Activated CD4-positive, alpha-beta memory T cell treated with anti-CD3 and anti-CD28 coated beads, Interleukin-2, amount 10 ng/mL, durations not matched to agents 7 days and 5 days (primary cell): Measurements from ENCODE around the gene LUC7L3. TPM values are rescaled to one million over a fixed set of nuclear protein-coding genes. Genes with fewer than 3 reads are reported as not detected.
"Not testable (repeated sequence)": the region's sequence is repeated elsewhere in the genome, so short reads cannot be mapped to it uniquely, and the experiment has no call there.

ENCODE experiments used
- CTCF ChIA-PET: fragments of 350-600 bp; sonication (Branson Sonifier 250); formaldehyde crosslinking; loops from one replicate; lab custom pipeline; 2021; ENCODE audit warnings: antibody characterized with exemption, inconsistent platforms; lab: Charles Lee
- POLR2A ChIA-PET: fragments of 350-600 bp; sonication (Branson Sonifier 250); formaldehyde crosslinking; loops from one replicate; lab custom pipeline; 2021; ENCODE audit warnings: antibody characterized with exemption; lab: Charles Lee
- DNase-seq: peaks from one replicate; pipeline ENCODE4 v3.0.0-alpha.2; 2020
- H3K27ac Mint-ChIP-seq: one replicate; pipeline ENCODE4 v1.8.0; 2021; ENCODE audit warnings: mild to moderate bottlenecking, mixed read lengths
- H3K27me3 Mint-ChIP-seq: one replicate; pipeline ENCODE4 v1.8.0; 2021; ENCODE audit warnings: mixed read lengths
- H3K36me3 Mint-ChIP-seq: one replicate; pipeline ENCODE4 v1.8.0; 2021; ENCODE audit warnings: low read depth, mixed read lengths
- H3K4me1 Mint-ChIP-seq: one replicate; pipeline ENCODE4 v1.8.0; 2021; ENCODE audit warnings: mixed read lengths
- H3K4me3 Mint-ChIP-seq: one replicate; pipeline ENCODE4 v1.8.0; 2021; ENCODE audit warnings: mild to moderate bottlenecking, mixed read lengths
- H3K9me3 Mint-ChIP-seq: one replicate; pipeline ENCODE4 v1.8.0; 2021; ENCODE audit warnings: mixed read lengths
- total RNA-seq, 2 experiments: library from RNA; stranded (reverse); gene quantifications; one replicate each; pipeline ENCODE4 v1.2.3, GENCODE V29; 2021

Gene LUC7L3
- total RNA-seq, 2 experiments from 2014 or later, result 133 to 139 TPM

GRCh38 chr17:50703162-50703561 is 16.2 kb upstream of the LUC7L3 start:
- H3K36me3 Mint-ChIP-seq, result peaks cover 41% of the 10 kb centered on the region
- no peak for DNase-seq
- H3K4me1 Mint-ChIP-seq, result peaks cover 48% of the 10 kb centered on the region
- ChIA-PET CTCF (interaction anchor here (0.8 to 1.8 kb wide), 2 partner anchors 10 to 75 kb away, joined by 3 to 5 read pairs; no protein-coding TSS in a partner anchor), POLR2A (no interaction called here)
- H3K27ac Mint-ChIP-seq, result no peak overlapping the region
- no peaks in the 10 kb centered on the region for H3K27me3 Mint-ChIP-seq
- no peaks in the 10 kb centered on the region for H3K9me3 Mint-ChIP-seq
- no peak overlapping the region for H3K4me3 Mint-ChIP-seq

DNA sequence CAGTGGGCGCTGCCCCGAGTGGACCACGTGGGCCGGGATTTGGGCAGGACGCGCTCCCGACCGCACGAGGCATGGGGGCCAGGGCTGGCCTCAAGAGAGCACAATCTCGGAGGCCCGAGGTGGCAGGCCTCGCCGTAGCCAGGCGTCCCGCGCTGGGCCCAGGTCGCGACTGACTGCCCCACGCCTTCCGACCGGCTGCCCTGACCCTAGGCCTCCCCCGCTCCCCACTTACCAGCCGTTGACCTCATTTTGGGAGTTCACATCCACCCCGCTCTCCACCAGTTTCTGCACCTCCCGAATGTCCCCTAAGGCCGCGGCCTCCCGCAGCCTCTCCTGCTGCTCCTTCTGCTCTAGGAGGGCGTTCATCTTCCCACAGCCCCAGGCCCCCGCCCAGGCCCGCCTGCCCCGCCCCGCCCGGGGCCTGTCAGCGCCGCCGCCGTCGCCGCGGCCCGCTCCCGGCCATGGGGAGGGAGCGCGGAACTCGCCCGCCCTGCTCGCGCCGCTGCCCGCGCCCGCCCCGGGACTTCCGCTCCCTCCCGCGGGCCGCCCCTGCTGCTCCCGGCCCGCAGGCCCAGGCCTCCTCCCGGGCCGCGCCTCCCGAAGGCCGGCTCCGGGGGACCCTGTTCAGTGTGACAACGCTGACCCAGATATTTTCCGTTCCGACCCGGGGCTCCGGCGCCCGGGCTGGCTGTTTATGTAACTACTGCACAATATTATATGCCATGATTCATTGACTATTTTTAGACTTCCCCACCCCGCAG is 11.9 kb upstream of the LUC7L3 start, which contains the start of gene ANKRD40:
Gene ANKRD40 (minus strand): TSS at position 626 of the 761 bp plus-strand sequence. CDS start 260 bp downstream, at position 366.
- ChIA-PET CTCF (interaction anchor here (1.0 to 2.0 kb wide), 3 partner anchors 11 to 215 kb away, joined by 3 to 5 read pairs (median 4); no protein-coding TSS in a partner anchor), POLR2A (interaction anchor here (0.6 to 6.3 kb wide), 15 partner anchors 9 to 334 kb away, joined by 3 to 115 read pairs (median 7); partner anchors contain the start of genes EME1, LRRC59, LUC7L3 and MRPL27)
- Mint-ChIP-seq H3K36me3 (peaks cover 17% of the 10 kb centered on the region), H3K27me3 (peaks cover 2% of the 10 kb centered on the region), H3K27ac (peak within 1 kb of the TSS; percentile 96), H3K9me3 (no peaks in the 10 kb centered on the region), H3K4me3 (peak within 1 kb of the TSS; percentile 83), H3K4me1 (peaks cover 47% of the 10 kb centered on the region)
- DNase-seq, result peak; percentile 93

DNA sequence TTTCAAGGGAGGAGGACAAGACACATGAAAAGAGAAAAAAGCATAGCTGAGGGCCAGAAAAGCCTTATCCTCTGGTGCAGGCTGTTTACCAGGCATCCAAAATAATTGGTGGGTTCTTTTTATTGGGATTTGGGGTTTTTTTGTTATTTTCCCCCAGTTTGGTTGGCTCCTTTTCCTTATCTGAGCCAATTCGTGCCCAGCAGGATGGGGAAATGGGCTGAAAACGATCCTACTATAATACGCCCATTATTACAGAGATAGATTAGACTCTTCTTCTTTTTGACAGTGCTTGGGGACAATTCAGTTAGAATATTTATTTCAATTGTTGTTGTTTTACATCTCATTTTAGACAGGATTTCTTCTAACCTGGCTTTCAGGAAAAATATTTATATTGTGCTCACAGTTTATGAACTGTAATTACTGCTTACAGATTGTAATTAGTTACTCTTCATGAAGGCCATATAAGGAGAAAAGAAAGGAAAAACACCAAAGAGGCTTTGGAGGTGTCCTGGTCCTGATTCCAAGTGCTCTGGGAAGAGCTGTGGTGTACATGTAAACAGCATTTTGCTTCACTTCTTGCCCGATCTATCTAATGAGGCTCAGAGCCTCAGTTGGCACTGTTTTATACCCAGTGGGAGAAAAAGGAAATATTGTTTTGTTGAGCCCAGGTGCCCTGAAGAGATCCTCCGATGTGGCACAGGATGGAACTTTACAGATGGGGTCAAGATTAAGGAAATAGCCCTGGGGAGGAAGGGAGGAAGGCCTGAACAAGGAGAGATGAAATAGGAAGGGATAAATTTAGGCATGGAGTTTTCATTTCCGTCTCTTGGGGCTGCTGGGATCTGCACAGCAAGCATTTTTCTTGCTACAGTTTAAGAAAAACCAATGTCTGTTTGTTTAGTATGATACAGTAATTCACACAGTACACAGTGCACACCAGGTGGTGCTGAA is 11.1 kb upstream of the LUC7L3 start:
- H3K9me3 Mint-ChIP-seq, result no peaks in the 10 kb centered on the region
- CTCF ChIA-PET, result interaction anchor here (0.7 to 1.9 kb wide), 3 partner anchors 13 to 17 kb away, joined by 3 to 5 read pairs (median 4); no protein-coding TSS in a partner anchor
- peak overlapping the region; percentile 83 for H3K4me3 Mint-ChIP-seq
- H3K27me3 Mint-ChIP-seq, result peaks cover 2% of the 10 kb centered on the region
- H3K36me3 Mint-ChIP-seq, result peaks cover 15% of the 10 kb centered on the region
- DNase-seq, result no peak
- POLR2A ChIA-PET, result interaction anchor here (0.9 to 6.3 kb wide), 14 partner anchors 8 to 445 kb away, joined by 3 to 115 read pairs (median 7); partner anchors contain the start of genes EME1, LRRC59, LUC7L3 and MRPL27
- H3K27ac Mint-ChIP-seq, result peak overlapping the region; percentile 96
- peaks cover 44% of the 10 kb centered on the region for H3K4me1 Mint-ChIP-seq

DNA sequence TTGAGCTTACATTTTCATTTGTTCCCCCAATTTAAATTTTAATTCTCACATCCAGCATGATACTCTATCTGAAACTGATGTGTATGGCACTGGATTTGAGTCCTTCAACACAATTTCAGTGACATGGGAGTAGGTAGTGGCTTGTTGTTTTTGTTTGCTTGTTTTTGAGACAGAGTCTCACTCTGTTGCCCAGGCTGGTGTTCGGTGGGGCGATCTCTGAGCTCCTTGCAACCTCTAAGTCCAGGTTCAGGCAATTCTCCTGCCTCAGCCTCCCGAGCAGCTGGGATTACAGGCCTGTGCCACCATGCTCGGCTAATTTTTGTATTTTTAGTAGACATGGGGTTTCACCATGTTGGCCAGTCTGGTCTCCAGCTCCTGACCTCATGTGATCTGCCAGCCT is 10.3 kb upstream of the LUC7L3 start:
- Mint-ChIP-seq H3K27ac (peak overlapping the region; percentile 96), H3K4me1 (peaks cover 36% of the 10 kb centered on the region), H3K4me3 (peak overlapping the region; percentile 83)
- H3K27me3 Mint-ChIP-seq, DNase-seq, H3K9me3 Mint-ChIP-seq, H3K36me3 Mint-ChIP-seq: not testable (repeated sequence)
- ChIA-PET POLR2A (interaction anchor here (0.9 to 6.3 kb wide), 9 partner anchors 7 to 444 kb away, joined by 3 to 115 read pairs (median 7); partner anchors contain the start of genes EME1, LRRC59, LUC7L3 and MRPL27), CTCF (interaction anchor here (0.7 to 1.3 kb wide), 2 partner anchors 12 to 16 kb away, joined by 3 to 4 read pairs; no protein-coding TSS in a partner anchor)

DNA sequence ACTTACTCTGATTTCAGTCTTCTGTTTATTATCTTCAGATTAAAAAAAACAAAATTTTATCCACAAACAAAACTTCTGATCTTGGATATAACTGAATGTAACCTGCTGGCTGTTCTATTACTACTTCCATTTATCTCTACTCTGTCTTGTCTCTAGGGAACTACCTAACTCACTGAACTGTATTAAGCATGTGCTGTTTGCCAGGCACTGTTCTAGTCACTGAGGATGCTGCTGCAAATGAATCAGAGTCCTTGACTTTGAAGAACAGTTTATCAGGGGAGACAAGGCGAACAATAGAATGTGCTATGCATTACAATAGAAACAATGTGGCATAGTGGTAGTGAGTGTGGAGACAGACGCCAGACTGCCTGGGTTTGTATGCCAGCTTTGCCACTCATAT is 9.4 kb upstream of the LUC7L3 start:
- H3K9me3 Mint-ChIP-seq, result no peaks in the 10 kb centered on the region
- H3K27me3 Mint-ChIP-seq, result peaks cover 2% of the 10 kb centered on the region
- DNase-seq, result no peak
- H3K4me3 Mint-ChIP-seq, result peak overlapping the region; percentile 51
- CTCF ChIA-PET, result interaction anchor here (1.3 kb wide), 1 partner anchor 15 kb away, joined by 3 read pairs; no protein-coding TSS in a partner anchor
- peaks cover 7% of the 10 kb centered on the region for H3K36me3 Mint-ChIP-seq
- peak overlapping the region; percentile 96 for H3K27ac Mint-ChIP-seq
- peaks cover 32% of the 10 kb centered on the region for H3K4me1 Mint-ChIP-seq
- POLR2A ChIA-PET, result interaction anchor here (6.3 kb wide), 1 partner anchor 9 kb away, joined by 115 read pairs; the partner anchor contains the start of gene LUC7L3

GRCh38 chr17:50710650-50711049 is 8.8 kb upstream of the LUC7L3 start:
- no peak for DNase-seq
- peaks cover 26% of the 10 kb centered on the region for H3K4me1 Mint-ChIP-seq
- H3K27ac Mint-ChIP-seq, result no peak overlapping the region
- H3K4me3 Mint-ChIP-seq, result no peak overlapping the region
- ChIA-PET POLR2A (no interaction called here), CTCF (no interaction called here)
- peaks cover 2% of the 10 kb centered on the region for H3K27me3 Mint-ChIP-seq
- H3K36me3 Mint-ChIP-seq, result peaks cover 2% of the 10 kb centered on the region
- no peaks in the 10 kb centered on the region for H3K9me3 Mint-ChIP-seq

DNA sequence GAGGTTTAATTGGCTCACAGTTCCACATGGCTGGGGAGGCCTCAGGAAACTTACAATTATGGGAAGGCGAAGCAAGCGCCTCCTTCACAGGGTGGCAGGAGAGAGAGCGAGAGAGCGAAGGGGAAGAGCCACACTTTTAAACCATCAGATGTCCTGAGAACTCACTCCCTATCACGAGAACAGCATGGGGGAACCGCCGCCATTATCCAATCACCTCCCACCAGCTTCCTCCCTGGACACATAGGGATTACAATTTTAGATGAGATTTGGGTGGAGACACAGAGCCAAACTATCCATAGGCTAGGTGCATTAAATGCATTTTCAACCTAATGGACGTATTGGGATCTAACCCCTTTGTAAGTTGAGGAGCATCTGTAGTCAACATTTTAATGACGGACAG is 6.8 kb upstream of the LUC7L3 start:
- Mint-ChIP-seq H3K4me1 (peaks cover 15% of the 10 kb centered on the region), H3K36me3 (no peaks in the 10 kb centered on the region), H3K27ac (no peak overlapping the region), H3K4me3 (no peak overlapping the region), H3K9me3 (no peaks in the 10 kb centered on the region), H3K27me3 (peaks cover 2% of the 10 kb centered on the region)
- DNase-seq, result no peak
- POLR2A ChIA-PET, result interaction anchor here (0.9 kb wide), 1 partner anchor 9 kb away, joined by 4 read pairs; no protein-coding TSS in a partner anchor
- CTCF ChIA-PET, result interaction anchor here (1.5 kb wide), 1 partner anchor 82 kb away, joined by 3 read pairs; no protein-coding TSS in a partner anchor

DNA sequence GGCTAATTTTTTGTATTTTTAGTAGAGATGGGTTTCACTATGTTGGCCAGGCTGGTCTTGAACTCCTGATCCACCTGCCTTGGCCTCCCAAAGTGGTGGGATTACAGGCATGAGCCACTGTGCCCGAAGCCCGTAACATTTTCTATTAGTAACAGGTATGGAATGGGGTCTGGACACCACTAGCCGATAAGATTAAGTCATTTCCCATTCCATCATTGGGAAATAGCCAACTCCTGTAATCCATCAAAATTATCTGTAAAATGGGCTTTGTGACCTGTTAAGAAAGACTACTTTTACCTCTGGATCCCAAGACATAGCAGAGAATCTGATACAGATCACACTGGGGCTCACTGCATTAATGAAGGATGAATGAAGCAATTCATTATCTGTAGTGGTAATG is 3.9 kb upstream of the LUC7L3 start:
- Mint-ChIP-seq H3K27ac (no peak overlapping the region), H3K36me3 (no peaks in the 10 kb centered on the region), H3K4me1 (peaks cover 7% of the 10 kb centered on the region), H3K9me3 (no peaks in the 10 kb centered on the region), H3K27me3 (peaks cover 2% of the 10 kb centered on the region), H3K4me3 (no peak overlapping the region)
- POLR2A ChIA-PET, result interaction anchor here (1.2 kb wide), 1 partner anchor 7 kb away, joined by 4 read pairs; no protein-coding TSS in a partner anchor
- DNase-seq, result no peak
- CTCF ChIA-PET, result no interaction called here

GRCh38 chr17:50719924-50720794 is 756 bp downstream of the LUC7L3 start:
- H3K9me3 Mint-ChIP-seq, result no peaks in the 10 kb centered on the region
- ChIA-PET CTCF (interaction anchor here (1.5 to 2.2 kb wide), 2 partner anchors 60 to 92 kb away, joined by 3 to 7 read pairs; no protein-coding TSS in a partner anchor), POLR2A (interaction anchor here (0.6 to 4.2 kb wide), 12 partner anchors 7 to 299 kb away, joined by 3 to 115 read pairs (median 4); partner anchors contain the start of genes ANKRD40 and TOB1)
- H3K27ac Mint-ChIP-seq, result peak overlapping the region; percentile 97
- peaks cover 36% of the 10 kb centered on the region for H3K4me1 Mint-ChIP-seq
- H3K27me3 Mint-ChIP-seq, result no peaks in the 10 kb centered on the region
- H3K36me3 Mint-ChIP-seq, result peaks cover 17% of the 10 kb centered on the region
- peak overlapping the region; percentile 95 for H3K4me3 Mint-ChIP-seq
- no peak for DNase-seq

GRCh38 chr17:50721194-50722010 is 2.0 kb downstream of the LUC7L3 start:
- DNase-seq, result no peak

More at GRCh38 chr17:50721194-50722010, 2.0 kb downstream of the LUC7L3 start:
- H3K9me3 Mint-ChIP-seq, result no peaks in the 10 kb centered on the region
- H3K4me1 Mint-ChIP-seq, result peaks cover 42% of the 10 kb centered on the region
- H3K27ac Mint-ChIP-seq, result peak overlapping the region; percentile 97
- peak overlapping the region; percentile 95 for H3K4me3 Mint-ChIP-seq
- CTCF ChIA-PET, result interaction anchor here (0.5 to 1.2 kb wide), 3 partner anchors 12 to 670 kb away, joined by 3 to 5 read pairs (median 4); partner anchors contain the start of gene ANKRD40
- H3K36me3 Mint-ChIP-seq, result peaks cover 17% of the 10 kb centered on the region
- POLR2A ChIA-PET, result interaction anchor here (0.8 to 1.4 kb wide), 8 partner anchors 8 to 324 kb away, joined by 3 to 10 read pairs (median 4); partner anchors contain the start of genes ANKRD40, LRRC59 and TOB1
- no peaks in the 10 kb centered on the region for H3K27me3 Mint-ChIP-seq
